ENCODE results near the gene MRPL3.
A peak's percentile ranks its signal among the peaks of the same experiment; 100 is the strongest.
"Not testable (repeated sequence)": the region's sequence is repeated elsewhere in the genome, so short reads cannot be mapped to it uniquely, and the experiment has no call there.

MRPL3 gene

DNA sequence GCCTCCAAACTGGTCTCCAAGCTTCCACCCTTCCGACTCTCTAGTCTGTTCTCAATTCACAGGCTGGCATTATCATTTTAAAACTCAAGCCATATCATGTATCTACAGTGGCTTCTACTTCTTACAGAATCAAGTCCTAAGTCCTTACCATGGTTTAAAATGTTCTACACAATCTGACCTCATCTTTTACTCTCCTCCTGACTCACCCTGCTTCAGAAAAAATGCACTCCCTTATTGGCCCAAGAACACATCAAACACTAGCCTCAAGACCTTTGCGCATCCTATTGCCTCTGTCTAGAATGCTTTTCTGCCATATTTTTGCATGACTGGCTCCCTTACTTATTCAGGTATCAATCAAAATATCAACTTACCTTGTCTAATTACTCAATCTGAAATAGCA, 11.0 kb downstream of the MRPL3 start:
- no peak for DNase-seq

DNA sequence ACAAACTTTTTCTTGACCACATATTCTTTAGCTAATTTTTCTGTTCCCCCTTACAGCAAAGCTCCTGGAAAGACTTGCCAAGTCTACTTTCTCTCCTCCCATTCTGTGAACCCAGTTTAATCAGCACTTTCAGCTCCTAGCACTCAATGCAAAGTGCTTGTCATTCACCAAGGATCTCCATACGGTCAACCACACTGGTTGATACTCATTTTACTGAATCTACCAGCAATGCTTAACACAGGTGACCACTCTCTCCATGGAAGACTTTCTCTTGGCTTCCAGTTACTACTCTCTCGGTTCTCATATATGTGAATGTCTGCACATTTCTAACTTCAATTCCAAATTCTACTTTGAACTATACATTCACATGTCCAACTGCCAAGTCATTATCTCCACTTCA, 11.7 kb downstream of the MRPL3 start:
- no peak for DNase-seq

DNA sequence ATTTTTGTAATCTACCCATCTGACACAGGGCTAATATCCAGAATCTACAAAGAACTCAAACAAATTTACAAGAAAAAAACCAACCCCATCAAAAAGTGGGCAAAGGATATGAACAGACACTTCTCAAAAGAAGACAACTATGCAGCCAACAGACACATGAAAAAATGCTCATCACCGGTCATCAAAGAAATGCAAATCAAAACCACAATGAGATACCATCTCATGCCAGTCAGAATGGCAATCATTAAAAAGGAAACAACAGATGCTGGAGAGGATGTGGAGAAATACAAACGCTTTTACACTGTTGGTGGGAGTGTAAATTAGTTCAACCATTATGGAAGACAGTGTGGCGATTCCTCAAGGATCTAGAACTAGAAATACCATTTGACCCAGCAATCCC, 16.2 kb downstream of the MRPL3 start:
- not testable (repeated sequence) for DNase-seq

DNA sequence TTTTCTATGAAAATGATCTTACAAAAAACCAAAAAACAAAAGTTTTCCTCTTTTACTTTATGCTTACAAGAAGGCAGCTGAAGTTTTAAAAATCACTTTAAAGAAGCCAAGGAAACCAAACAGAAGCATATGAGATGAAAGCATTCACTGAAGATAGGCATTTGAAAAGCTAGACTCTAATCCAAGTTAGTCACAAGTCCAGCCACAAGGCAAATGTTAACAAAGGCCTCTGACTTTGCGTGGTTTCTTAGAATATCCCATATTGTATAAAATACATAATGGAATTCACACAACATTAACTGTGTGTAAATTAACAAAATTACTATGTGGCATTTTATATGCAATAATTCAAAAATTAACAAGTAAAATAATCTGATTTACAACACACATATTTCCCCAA, 17.7 kb downstream of the MRPL3 start:
- DNase-seq = no peak

DNA sequence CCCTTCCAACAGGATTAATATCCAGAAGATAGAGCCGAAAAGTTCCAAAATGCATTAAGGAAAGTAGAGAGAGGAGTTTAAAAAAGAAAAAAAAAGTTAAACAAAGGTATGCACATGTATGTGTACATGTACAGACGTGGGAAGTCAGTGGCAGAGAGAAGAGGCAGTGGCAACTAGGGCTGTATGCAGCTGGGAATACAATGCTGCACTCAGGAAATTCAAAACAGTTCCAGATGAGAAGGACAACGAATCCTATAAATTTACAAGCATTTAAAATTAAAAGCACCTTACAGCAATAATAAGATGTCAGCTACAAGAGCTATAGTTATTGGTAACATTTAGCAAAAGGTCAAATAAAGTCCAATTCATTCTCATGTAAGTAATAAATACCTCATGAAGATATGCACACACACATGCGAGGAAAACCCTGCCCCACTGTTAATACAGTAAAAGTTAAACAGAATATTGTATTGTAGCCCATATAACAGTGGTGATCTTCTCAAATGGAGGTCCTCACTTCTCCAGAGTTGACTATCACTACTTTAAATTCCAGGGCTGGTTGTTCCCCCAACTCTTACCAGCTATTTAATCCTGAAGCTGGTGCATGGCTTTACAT, 18.2 kb downstream of the MRPL3 start:
- DNase-seq = no peak

DNA sequence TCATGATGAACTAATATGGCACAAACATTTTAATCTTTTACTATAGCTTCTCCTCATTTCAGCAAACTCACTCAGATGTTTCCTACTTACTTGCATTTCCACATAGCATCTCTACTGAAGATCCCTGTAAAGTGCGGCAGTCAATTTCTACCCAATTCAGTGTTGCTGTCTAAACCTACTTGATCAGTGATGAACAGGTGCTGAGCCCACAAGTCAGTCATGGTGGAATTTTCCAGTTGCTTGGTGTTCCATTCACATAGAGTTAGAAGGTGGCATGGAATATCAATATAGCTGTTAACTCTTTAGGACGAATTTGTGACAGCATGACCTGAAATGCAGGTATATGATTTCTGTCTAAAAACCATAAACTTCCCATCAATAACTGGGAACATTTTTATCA, 22.7 kb downstream of the MRPL3 start:
- no peak for DNase-seq

DNA sequence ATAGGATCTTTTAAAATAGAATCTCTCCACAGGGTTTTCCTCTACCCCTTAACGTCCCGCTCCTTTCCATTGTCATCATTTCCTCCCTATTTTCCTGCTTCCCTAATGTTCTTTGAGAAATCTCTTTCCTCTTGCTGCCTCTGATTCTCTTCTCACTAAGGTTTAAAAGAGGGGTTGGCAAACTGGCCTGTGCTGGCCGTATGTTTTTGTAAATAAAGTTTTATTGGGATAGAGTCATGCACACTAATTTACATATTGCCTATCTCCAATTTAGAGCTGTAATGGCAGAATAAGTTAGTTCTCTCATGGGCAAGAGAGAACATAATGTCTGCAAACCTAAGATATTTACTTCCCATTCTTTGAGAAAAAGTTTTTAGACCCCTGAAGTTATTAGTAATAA, 25.0 kb downstream of the MRPL3 start:
- DNase-seq = no peak

DNA sequence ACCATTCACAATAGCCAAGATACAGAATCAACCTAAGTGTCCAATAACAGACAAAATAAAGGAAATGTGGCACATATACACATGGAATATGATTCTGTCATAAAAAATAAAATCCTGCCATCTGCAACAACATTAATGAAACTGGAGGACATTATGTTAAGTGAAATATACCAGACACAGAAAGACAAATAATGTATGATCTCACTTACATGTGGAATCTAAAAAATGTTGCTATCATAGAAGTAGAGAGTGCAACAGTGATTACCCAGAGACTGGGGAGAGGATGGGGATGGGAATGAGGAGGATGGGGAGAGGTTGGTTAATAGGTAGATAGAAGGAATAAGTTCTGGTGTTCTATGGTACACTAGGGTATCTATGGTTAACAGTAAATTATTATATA, 28.7 kb downstream of the MRPL3 start:
- DNase-seq = no peak

DNA sequence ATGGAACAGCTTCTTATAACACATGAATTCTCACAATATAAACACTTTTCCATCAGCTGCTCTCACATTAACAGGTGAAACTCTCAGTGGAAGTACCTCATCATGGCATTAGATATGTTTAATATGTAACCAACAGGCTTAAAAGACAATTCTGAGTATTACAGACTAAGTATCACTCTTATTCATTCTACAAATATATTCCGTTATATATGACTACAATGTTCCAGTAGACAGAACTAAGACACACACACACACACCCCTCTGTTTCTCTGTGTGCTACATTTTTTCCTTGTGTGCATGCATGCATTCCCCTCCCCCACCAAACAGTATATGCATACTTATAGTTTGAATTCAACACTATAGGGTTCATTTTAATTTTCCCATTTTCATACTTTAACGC, 32.4 kb downstream of the MRPL3 start:
- DNase-seq = peak in 1 of 2 donors; percentile 1

DNA sequence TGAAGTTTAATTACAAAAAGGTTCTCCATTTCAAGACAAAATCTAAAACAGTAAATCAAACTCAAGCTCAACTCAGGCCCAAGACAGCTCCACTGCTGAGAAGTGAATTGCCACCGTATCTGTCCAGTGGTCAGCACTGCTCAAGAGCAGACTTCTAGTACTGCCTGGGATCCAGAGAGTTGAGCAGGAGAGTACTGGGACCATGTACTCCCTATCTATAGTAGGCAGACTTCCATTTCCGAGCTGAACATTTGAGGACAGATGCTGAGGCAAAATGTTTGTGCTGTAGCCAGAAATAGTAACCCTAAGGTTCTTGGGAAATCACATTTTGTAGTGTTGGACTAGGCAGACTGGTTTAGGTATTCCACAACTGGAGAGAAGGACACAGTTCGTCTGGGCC, 44.1 kb downstream of the MRPL3 start:
- DNase-seq = no peak

DNA sequence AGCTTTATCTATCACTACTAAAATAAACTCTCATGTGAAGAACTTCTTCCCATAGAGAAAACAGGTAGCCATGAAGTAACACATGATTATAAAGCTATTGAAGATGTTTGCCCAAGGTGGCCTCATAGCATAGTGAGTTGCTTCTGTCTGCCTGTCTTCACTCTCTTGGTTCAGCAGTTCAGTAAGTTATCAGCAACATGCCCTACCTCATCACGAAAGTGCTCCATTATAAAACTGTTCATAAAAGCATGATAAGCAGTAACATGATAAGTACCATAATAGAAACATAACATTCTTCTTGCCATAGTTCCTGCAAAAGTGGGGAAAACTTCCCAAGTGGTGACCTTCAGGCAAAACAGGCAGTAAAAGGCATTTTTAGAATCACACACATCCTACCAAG, 45.6 kb downstream of the MRPL3 start:
- no peak for DNase-seq

DNA sequence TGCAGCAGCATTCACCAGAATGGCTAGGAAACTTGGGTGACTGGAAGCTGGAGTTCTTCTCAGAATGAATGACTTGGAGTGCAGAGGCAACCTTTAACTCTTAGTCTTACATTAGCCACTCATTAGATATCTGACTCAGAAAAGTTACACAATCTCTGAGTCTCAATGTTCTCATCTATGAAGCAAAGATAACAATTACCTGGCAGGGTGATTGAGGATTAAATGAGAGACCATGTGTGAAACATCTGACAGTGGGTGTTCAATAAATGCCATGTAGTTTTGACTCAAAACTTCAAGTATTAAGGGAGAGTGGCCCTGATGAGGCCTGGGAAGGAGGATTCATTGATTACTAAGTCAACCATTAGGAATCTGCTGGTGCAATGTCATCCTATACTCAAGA, 48.3 kb downstream of the MRPL3 start:
- no peak for DNase-seq

DNA sequence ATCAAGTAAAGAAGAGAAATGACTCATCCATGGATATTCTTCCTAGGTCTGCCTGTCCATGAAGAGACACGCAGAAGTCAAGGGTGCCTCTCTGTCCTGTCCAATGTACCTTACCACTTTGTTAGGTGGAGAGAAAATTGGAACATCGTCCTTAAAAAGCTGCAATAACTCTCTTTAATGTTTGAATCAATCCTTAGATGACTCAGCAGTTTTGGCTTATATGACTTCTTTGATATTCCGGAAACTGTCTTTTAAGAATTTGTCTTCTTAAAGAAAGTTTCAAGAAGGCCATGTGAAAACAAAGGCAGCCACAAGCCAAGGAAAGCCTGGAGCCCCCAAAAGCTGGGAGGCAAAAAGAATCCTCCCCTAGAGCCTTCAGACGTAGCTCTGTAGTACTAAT, 49.2 kb downstream of the MRPL3 start:
- DNase-seq = no peak

DNA sequence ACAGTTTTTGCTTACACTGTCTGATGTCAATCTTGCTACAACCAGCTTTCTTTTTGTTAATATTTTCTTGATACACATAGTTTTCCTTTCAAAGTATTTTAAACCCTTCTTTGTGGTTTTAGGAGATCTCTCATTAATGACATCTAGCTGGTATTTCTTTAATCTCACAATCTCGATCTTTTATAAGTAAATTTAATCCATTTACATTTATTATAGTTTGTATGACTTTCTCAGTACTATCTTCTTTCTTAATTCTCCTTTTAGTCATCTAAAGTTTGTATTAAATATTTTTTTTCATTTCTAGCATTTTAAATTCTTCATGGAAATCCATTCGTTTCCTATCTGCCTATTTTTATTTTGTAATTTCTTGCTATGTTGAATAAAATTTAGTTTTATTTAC, 55.4 kb downstream of the MRPL3 start:
- DNase-seq = no peak

DNA sequence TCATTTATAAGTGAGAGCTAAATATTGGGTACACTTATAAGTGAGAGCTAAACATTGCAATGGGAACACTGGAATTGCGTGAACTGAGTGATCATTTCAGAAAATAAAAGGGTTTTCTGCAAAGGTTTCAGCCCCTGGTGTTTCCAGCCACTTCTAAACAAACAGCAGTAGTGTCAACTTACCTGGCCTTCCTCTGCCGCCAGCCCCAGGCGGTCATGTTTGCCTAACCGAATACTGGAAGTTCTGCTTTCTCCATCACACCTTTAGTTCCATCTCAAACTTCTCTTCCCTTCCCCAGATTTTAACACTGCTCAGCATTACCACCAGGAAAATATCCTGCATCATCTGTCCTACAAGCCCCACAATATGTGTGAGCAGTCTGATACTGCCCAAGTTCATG, 58.6 kb downstream of the MRPL3 start:
- DNase-seq = no peak

DNA sequence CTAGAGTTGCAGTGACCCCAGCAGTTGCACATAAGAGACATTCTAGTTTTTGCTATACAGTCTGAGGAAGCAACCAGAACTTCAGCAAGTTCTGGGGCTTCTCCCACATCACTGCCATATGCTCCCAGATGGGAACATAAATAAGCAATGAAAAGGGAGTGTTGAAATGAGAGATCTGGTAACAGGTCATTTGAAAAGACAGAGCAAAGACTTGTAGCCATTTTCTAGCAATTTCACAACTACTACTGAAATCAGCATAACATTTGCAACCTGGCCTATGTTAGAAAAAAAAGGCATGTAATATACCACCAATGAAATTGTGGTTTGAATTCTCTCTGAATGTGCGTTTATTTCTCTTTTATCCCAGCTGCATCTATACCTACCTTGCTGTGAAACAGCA, 63.7 kb downstream of the MRPL3 start:
- DNase-seq = no peak

DNA sequence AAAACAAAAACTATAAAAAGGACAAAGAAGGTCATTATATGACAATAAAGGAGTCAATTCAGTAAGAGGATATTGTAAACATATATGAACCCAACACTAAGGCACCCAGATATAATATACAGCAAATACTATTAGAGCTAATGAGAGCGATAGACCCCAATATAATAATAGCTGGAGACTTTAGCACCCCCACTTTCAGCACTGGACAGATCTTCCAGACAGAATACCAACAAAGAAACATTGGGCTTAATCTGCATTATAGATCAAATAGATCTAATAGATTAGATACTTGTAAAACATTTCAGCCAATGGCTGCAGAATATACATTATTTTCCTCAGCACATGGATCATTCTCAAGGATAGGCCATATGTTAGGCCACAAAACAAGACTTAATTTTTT, 67.8 kb downstream of the MRPL3 start:
- no peak for DNase-seq

DNA sequence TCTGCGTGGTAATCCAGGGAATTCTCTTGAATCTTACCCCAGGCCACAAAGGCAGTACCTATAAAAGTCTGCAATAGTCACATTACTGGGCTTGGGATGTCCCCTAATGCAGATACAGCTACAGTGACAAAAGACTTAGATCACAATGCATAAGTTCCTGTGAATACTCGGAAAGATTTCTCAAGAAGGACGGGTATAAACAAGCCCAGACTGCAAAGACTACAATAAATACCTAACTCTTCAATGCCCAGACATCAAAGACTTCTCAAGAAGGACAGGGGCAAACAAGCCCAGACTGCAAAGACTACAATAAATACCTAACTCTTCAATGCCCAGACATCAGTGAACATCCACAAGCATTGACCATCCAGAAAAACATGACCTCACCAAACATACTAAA, 70.3 kb downstream of the MRPL3 start:
- DNase-seq = no peak

DNA sequence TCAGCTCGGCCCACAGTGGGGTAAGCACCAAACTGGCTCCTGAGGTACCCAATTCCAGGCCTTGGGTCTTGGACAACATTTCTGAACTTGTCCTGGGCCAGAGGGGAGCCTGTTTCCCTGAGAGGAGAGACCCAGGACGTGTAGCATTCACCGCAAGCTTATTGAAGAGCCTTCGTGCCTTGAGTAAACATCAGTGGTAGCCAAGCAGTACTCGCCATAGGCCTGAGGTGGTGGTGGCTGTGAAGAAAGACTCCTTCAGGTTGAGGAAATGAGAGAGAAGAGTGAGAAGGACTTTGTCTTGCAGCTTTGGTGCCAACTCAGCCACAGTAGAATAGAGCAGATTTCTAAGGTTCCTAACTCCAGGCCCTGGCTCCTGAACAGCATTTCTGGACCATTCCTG, 71.0 kb downstream of the MRPL3 start:
- DNase-seq = no peak

DNA sequence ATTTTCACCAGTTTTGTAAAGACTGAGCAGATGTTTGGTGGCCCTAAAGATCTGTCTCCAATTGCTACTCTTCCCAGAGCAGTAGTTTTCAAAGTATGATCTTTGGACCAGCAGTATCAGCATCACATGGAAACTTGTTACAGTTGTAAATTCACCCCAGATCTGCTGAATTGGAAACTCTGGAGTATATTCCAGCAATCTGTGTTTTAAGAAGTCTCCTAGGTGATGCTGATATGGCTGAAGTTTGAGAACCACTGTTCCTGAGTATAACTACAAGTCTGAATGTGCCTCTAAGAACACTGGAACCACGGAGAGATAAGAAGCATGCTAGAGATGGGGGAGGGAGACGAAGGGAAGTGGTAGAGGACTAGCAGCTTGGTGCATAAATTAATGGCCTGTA, 75.5 kb downstream of the MRPL3 start:
- no peak for DNase-seq

DNA sequence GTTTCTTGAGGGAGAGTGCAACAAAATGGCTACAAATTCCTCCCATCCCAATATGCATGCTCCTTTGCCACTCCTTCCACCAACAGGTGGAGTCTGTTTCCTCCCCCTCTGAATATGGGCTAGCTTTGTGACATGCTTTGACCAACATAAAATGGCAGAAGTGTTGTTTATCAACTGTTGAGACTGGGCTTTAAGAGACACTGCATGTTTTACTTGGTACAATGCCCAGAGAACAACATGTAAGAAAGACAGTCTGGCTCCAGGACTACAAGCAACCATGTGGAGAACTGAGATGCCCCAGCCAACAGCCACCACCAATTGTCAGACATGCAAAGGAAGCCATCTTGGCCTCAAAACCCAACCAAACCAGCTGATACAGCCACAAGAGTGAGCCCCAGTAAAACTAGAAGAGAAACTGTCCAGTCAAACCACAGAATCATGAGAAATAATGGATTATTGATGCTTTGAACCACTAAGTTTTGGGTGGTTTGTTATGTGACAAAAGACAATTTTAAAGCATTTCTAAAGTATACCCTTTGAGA, 80.7 kb downstream of the MRPL3 start:
- DNase-seq = no peak

DNA sequence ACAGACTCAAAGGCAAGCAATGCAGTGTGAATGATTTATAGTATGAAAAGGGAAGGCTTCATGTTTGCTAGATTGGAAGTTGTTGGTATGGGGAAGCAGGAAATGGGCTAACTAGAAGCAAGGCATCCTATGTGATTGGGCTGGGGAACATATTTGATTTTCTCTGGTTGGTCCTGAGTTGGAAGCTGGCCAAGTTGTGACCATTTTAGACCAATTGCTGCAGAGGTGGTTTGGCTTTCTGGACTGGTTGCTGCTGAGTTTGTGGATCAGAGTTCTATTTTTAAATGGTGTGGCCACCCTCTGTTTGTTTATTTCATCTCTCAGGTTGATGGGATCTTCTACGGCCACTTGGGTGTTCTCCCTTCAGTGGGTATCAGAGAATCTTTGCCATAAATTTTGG, 81.5 kb downstream of the MRPL3 start:
- DNase-seq = no peak

DNA sequence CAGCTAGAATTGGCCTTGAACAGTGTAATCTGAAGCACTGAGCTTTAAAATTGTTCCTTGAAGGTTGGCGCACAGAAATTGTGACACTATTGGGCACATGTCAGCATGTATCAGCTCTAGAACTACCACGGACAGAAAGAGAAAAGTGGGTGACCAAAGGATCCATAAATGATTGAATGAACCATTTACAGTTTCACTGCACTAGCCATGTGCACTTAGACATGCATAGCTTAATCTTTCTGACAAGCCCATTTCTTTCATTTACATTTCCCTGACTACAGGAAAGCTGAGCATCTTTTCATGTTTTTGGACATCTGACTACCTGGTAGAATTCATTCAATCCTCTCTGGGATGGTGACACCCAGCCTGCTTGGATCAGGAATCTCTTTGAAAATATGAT, 85.0 kb downstream of the MRPL3 start:
- DNase-seq = no peak
